ENCODE data around the gene AFMID. TPM values are rescaled to one million over a fixed set of nuclear protein-coding genes. Genes with fewer than 3 reads are reported as not detected.

AFMID gene
- total and polyA plus RNA-seq, 2 of the 13 experiments (the other 11 are each of a cell fraction or from before 2014, with no cell fraction given) = 249 to 270 TPM

DNA sequence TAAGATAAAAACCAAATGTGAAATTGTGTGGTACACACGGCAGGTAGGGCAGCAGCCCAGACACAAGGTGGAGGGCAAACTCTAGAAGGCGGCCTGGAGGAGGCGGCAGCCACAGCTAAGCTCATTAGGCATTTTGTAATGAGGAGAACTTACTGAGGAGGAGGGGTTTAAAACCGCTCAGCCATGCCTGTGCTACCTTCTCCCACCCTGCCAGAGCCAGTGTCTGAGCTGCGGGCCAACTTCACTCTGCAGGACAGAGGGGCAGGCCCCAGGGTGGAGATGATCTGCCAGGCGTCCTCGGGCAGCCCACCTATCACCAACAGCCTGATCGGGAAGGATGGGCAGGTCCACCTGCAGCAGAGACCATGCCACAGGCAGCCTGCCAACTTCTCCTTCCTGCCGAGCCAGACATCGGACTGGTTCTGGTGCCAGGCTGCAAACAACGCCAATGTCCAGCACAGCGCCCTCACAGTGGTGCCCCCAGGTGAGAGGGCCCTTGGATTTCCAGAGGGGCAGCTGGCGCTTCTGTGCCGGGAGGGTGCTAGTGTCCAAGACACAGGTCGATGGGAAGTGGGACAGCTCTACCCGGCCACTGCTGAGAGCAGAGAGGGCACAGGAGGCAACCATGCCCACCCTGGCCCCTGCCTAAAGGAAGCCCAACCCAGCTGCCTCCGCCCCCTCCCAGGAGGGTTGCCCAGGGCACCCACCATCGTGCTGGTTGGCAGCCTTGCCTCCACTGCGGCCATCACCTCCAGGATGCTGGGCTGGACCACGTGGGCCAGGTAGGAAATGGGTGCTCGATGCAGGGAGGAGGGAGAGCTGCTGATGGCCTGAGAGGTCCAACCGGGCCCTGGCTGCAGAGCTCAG is 23.0 kb upstream of the AFMID start (continued):
- TF ChIP-seq, protein P1, sequence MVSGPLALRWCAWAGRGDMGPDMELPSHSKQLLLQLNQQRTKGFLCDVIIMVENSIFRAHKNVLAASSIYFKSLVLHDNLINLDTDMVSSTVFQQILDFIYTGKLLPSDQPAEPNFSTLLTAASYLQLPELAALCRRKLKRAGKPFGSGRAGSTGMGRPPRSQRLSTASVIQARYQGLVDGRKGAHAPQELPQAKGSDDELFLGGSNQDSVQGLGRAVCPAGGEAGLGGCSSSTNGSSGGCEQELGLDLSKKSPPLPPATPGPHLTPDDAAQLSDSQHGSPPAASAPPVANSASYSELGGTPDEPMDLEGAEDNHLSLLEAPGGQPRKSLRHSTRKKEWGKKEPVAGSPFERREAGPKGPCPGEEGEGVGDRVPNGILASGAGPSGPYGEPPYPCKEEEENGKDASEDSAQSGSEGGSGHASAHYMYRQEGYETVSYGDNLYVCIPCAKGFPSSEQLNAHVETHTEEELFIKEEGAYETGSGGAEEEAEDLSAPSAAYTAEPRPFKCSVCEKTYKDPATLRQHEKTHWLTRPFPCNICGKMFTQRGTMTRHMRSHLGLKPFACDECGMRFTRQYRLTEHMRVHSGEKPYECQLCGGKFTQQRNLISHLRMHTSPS (CRISPR knock-in tag; IDR thresholded peaks at IDR 0.05; ENCODE audit: low read depth) = peak; percentile 20
- TF ChIP-seq TP53 (CRISPR knock-in tag; conservative IDR thresholded peaks at IDR 0.05) (no peak), NFIC (IDR thresholded peaks at IDR 0.05; ENCODE audit: low read length) (no peak)

DNA sequence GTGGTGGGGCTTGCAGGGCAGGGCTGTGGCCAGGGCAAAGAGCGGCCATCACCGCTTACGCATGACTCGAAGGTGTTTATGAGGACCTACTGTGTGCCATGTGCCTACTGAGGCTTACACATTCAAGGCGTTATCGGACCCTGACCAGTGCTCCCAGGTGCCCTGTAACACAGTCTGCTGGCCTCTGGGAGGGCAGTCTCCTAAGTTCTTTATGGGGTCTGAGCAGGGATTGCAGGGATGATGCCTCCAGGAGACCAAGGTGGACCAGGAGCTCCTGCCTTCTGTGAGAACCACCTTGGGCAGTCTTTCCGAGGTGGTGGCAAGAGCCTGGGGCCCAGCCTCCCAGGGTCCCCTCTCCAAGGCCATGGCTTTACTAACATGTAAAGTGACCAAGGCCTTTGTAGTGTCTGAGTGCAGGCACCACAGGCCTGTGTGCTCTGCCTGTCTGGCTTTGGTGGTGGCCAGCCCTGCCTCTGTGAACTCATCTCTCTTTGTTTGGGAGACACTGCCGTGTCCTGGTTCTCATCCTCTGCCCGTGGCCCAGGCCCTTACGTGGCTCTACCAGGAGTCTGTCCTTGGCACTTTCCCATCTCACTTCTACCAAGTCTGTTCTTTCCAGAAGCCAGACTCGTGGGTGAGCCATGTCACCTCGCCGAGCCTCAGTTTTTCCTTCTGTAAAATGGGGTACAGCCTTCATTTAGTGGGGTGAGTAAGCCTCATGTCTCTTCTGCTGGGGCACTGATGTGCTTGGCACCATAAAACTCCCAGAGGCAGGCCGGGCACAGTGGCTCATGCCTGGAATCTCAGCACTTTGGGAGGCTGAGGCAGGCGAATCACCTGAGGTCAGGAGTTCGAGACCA is 22.2 kb upstream of the AFMID start:
- DNase-seq (ENCODE audit: low spot score) (no peak), FAIRE-seq (no peak), ATAC-seq (no peak; the same call in 2 of the 3 replicates)
- no peak overlapping the region for H2AFZ ChIP-seq (ENCODE audit: low read length)
- intact Hi-C loops (cut with micrococcal nuclease; ENCODE audit: unreplicated experiment) = loop anchor here (5.0 kb wide), 1 partner anchor 38 kb away; the partner anchor contains the start of gene TMC6
- no peaks in the 10 kb centered on the region for H3K36me3 ChIP-seq (replicated peaks in 1 of 2; ENCODE audit: control insufficient read depth in 1 of 2, insufficient read depth in 2 of 2, low read length in 2 of 2)
- H3K27me3 ChIP-seq (ENCODE audit: control insufficient read depth in 1 of 2, insufficient read depth in 2 of 2, low read length in 2 of 2) = peaks cover 0 to 2% of the 10 kb centered on the region in 2 experiments; a peak in 1 of 5 replicates
- H3K4me3 ChIP-seq (replicated peaks in 1 of 3; ENCODE audit: insufficient read depth in 1 of 3, low read depth in 2 of 3, low read length in 3 of 3) = no peak overlapping the region
- peaks cover 5% of the 10 kb centered on the region; the same call in 1 of the 2 replicates for H4K20me1 ChIP-seq (ENCODE audit: insufficient read depth, low read length)
- H3K4me2 ChIP-seq (ENCODE audit: low read depth, low read length) = no peak overlapping the region
- WGBS (ENCODE audit: low lambda C conversion rate) = 69% methylated on average over 15 of the region's 16 CpGs
- CTCF ChIA-PET (ENCODE audit: low intra/inter-chr PET ratio, low total read pairs) = no interaction called here
- in situ Hi-C loops (cut with HindIII; ENCODE audit: extremely low pct_ligation_motif_present, low pct_unique_long_range_greater_than_20kb) = no loop called here
- H3K27ac ChIP-seq (ENCODE audit: extremely low read length, insufficient read depth, low read length) = no peak overlapping the region
- H3K9me3 ChIP-seq (ENCODE audit: low read length) = no peaks in the 10 kb centered on the region
- peaks cover 7% of the 10 kb centered on the region for H3K79me2 ChIP-seq (ENCODE audit: insufficient read depth, low read length)
- POLR2A ChIA-PET = interaction anchor here (1.5 kb wide), 1 partner anchor 22 kb away, joined by 4 read pairs; the partner anchor contains the start of genes AFMID and TK1
- peaks cover 74% of the 10 kb centered on the region for H3K4me1 ChIP-seq (ENCODE audit: insufficient read depth, low read length)
- H3K9ac ChIP-seq (ENCODE audit: insufficient read depth, low read depth, low read length) = no peak overlapping the region
- BruUV-seq (replicated peaks) = no TSS peak
- TF ChIP-seq MIER3 (CRISPR knock-in tag; IDR thresholded peaks at IDR 0.05; ENCODE audit: borderline replicate concordance) (no peak), ZFP41 (CRISPR knock-in tag; IDR thresholded peaks at IDR 0.05; ENCODE audit: borderline replicate concordance) (no peak), NRL (CRISPR knock-in tag; IDR thresholded peaks at IDR 0.05; ENCODE audit: borderline replicate concordance) (0 out of 2 replicates have a peak, but pooled peaks have one; percentile 12), ZNF562 (CRISPR knock-in tag; IDR thresholded peaks at IDR 0.05; ENCODE audit: borderline replicate concordance) (no peak), MYC (CRISPR knock-in tag; IDR thresholded peaks at IDR 0.05; ENCODE audit: borderline replicate concordance) (0 out of 2 replicates have a peak, but pooled peaks have one; percentile 22), ELF3 (CRISPR knock-in tag; IDR thresholded peaks at IDR 0.05) (no peak)
- TF ChIP-seq, protein P2, sequence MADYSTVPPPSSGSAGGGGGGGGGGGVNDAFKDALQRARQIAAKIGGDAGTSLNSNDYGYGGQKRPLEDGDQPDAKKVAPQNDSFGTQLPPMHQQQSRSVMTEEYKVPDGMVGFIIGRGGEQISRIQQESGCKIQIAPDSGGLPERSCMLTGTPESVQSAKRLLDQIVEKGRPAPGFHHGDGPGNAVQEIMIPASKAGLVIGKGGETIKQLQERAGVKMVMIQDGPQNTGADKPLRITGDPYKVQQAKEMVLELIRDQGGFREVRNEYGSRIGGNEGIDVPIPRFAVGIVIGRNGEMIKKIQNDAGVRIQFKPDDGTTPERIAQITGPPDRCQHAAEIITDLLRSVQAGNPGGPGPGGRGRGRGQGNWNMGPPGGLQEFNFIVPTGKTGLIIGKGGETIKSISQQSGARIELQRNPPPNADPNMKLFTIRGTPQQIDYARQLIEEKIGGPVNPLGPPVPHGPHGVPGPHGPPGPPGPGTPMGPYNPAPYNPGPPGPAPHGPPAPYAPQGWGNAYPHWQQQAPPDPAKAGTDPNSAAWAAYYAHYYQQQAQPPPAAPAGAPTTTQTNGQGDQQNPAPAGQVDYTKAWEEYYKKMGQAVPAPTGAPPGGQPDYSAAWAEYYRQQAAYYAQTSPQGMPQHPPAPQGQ (CRISPR knock-in tag; IDR thresholded peaks at IDR 0.05; ENCODE audit: borderline replicate concordance) = no peak
- TF ChIP-seq, protein P3, sequence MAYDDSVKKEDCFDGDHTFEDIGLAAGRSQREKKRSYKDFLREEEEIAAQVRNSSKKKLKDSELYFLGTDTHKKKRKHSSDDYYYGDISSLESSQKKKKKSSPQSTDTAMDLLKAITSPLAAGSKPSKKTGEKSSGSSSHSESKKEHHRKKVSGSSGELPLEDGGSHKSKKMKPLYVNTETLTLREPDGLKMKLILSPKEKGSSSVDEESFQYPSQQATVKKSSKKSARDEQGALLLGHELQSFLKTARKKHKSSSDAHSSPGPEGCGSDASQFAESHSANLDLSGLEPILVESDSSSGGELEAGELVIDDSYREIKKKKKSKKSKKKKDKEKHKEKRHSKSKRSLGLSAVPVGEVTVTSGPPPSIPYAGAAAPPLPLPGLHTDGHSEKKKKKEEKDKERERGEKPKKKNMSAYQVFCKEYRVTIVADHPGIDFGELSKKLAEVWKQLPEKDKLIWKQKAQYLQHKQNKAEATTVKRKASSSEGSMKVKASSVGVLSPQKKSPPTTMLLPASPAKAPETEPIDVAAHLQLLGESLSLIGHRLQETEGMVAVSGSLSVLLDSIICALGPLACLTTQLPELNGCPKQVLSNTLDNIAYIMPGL (CRISPR knock-in tag; IDR thresholded peaks at IDR 0.05; ENCODE audit: borderline replicate concordance in 1 of 2, low read depth in 1 of 2) = no peak

Data from HepG2 (cell line).